A549 (cell line): ENCODE data around the gene TECR.

Source experiments
- CEBPB ChIP-seq, 2 experiments: fragments of >200 bp in 1 of 2; sonication (Bioruptor Twin) in 1 of 2; formaldehyde crosslinking in 1 of 2; IDR thresholded peaks; 2 replicates each; pipeline ENCODE4 v1.6.1; 2012 to 2016
- HEYL ChIP-seq: fragments of 250-450 bp; sonication (Bioruptor Pico); IDR thresholded peaks from 2 replicates; pipeline ENCODE4 v1.8.0; 2021; ENCODE audit warnings: mild to moderate bottlenecking, moderate library complexity
- JUN ChIP-seq, 2 experiments: fragments of >200 bp; sonication (Bioruptor Twin); formaldehyde crosslinking; IDR thresholded peaks; 2 replicates in 1 of 2; 3 replicates in 1 of 2; pipeline ENCODE4 v1.6.1; 2016 to 2017
- KDM1A ChIP-seq: fragments of 200-600 bp; sonication (generic); IDR thresholded peaks from 2 replicates; pipeline ENCODE4 v1.6.1; 2016; ENCODE audit warnings: low read depth, mild to moderate bottlenecking
- MAZ ChIP-seq: fragments of 150-350 bp; IDR thresholded peaks from 2 replicates; pipeline ENCODE4 v1.6.1; 2014; ENCODE audit warnings: antibody characterized with exemption, low read depth, low read length, borderline replicate concordance
- POLR2A ChIP-seq: IDR thresholded peaks from 2 replicates; pipeline ENCODE4 v1.6.1; 2012; ENCODE audit warnings: mild to moderate bottlenecking, low read length
- POLR2AphosphoS2 ChIP-seq: conservative IDR thresholded peaks from 2 replicates; pipeline ENCODE4 v1.6.1; 2012; ENCODE audit warnings: low read length, improper control_type of control experiment, inconsistent platforms
- SMC3 ChIP-seq: fragments of >200 bp; sonication (Bioruptor Twin); formaldehyde crosslinking; IDR thresholded peaks from 3 replicates; pipeline ENCODE4 v1.6.1; 2018; ENCODE audit warnings: inconsistent platforms
- ZNF302 ChIP-seq: fragments of 250-450 bp; sonication (Bioruptor Pico); IDR thresholded peaks from 2 replicates; pipeline ENCODE4 v1.9.0; 2021; ENCODE audit warnings: inconsistent platforms, mild to moderate bottlenecking, moderate library complexity
- TF ChIP-seq, protein P1 (sequence below): fragments of >200 bp; sonication (Bioruptor Twin); formaldehyde crosslinking; IDR thresholded peaks from 3 replicates; pipeline ENCODE4 v1.5.1; 2016
- TF ChIP-seq, protein P2 (sequence below): fragments of 450-650 bp; IDR thresholded peaks from 2 replicates; pipeline ENCODE4 v1.6.1; 2014; ENCODE audit warnings: antibody characterized with exemption

DNA sequence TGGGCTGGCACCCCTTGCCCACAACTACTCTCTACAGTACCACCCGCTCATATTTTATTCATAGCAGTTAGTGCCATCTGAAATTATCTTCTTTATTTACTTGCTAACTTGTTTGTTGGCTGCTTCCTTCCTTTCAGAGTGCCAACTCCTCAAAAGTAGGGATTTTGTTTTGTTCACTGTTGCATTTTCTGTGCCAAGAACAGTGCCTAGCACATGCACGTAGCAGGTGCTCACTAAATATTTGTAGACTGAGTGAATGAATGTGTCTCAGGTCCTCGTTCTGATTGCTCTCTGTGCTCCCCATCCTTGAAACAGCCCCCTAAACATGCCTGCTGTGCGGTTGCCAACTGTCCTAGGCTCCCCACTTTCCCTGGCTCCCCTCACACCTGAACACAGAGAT is 35.0 kb upstream of the TECR start:
- TF ChIP-seq SMC3 (no peak), MAZ (no peak), POLR2A (no peak), KDM1A (no peak), CEBPB (IDR thresholded peaks at IDR 0.05) (no peak), JUN (IDR thresholded peaks at IDR 0.05) (no peak), HEYL (CRISPR knock-in tag) (no peak), ZNF302 (CRISPR knock-in tag) (no peak), POLR2AphosphoS2 (no peak)
- TF ChIP-seq, protein P1, sequence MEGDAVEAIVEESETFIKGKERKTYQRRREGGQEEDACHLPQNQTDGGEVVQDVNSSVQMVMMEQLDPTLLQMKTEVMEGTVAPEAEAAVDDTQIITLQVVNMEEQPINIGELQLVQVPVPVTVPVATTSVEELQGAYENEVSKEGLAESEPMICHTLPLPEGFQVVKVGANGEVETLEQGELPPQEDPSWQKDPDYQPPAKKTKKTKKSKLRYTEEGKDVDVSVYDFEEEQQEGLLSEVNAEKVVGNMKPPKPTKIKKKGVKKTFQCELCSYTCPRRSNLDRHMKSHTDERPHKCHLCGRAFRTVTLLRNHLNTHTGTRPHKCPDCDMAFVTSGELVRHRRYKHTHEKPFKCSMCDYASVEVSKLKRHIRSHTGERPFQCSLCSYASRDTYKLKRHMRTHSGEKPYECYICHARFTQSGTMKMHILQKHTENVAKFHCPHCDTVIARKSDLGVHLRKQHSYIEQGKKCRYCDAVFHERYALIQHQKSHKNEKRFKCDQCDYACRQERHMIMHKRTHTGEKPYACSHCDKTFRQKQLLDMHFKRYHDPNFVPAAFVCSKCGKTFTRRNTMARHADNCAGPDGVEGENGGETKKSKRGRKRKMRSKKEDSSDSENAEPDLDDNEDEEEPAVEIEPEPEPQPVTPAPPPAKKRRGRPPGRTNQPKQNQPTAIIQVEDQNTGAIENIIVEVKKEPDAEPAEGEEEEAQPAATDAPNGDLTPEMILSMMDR = no peak
- TF ChIP-seq, protein P2, sequence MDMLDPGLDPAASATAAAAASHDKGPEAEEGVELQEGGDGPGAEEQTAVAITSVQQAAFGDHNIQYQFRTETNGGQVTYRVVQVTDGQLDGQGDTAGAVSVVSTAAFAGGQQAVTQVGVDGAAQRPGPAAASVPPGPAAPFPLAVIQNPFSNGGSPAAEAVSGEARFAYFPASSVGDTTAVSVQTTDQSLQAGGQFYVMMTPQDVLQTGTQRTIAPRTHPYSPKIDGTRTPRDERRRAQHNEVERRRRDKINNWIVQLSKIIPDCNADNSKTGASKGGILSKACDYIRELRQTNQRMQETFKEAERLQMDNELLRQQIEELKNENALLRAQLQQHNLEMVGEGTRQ = no peak
